ENCODE measurements around the gene INPPL1. TPM values are rescaled to one million over a fixed set of nuclear protein-coding genes. Genes with fewer than 3 reads are reported as not detected.

INPPL1 gene
- total RNA-seq, 1 donor from 2014 or later = 93.1 TPM

GRCh38 chr11:72287293-72287692, 62.7 kb downstream of the INPPL1 start:
- TF ChIP-seq CTCF (IDR thresholded peaks at IDR 0.05; ENCODE audit: insufficient read depth, low read length, poor library complexity, severe bottlenecking) = no peak
- H3K27me3 ChIP-seq (ENCODE audit: control insufficient read depth, insufficient read depth, low read length) = no peaks in the 10 kb centered on the region

More at GRCh38 chr11:72287293-72287692, 62.7 kb downstream of the INPPL1 start:
- Histone ChIP-seq H3K36me3 (ENCODE audit: control insufficient read depth, insufficient read depth, low read length) (no peaks in the 10 kb centered on the region), H3K4me3 (ENCODE audit: low read depth, low read length) (no peak overlapping the region)
- no peak for DNase-seq (ENCODE audit: low read depth)

Other genes starting within 250 kb of the INPPL1 start
- gene IL18BP, start 225.9 kb upstream of the INPPL1 start, total RNA-seq = 2.9 and 6.4 TPM in 2 replicates
- 144 and 157 TPM in 2 replicates for gene NUMA1, start 144.2 kb upstream of the INPPL1 start, total RNA-seq
- 5.7 and 7.3 TPM in 2 replicates for gene LRRC51, start 143.9 kb upstream of the INPPL1 start, total RNA-seq
- gene LAMTOR1, start 121.5 kb upstream of the INPPL1 start, total RNA-seq = 201 and 207 TPM in 2 replicates
- not detected in 2 replicates for gene TOMT, start 118.8 kb upstream of the INPPL1 start, total RNA-seq
- gene ANAPC15, start 112.1 kb upstream of the INPPL1 start, total RNA-seq = 31.7 and 31.8 TPM in 2 replicates
- gene FOLR3, start 89.0 kb upstream of the INPPL1 start, total RNA-seq = 0.34 TPM in 1 of 2 replicates, not detected in the other
- 0.55 and 1.7 TPM in 2 replicates for gene FOLR1, start 32.6 kb upstream of the INPPL1 start, total RNA-seq
- gene FOLR2, start 8.0 kb upstream of the INPPL1 start, total RNA-seq = not detected in 2 replicates
- not detected in 2 replicates for gene PHOX2A, start 19.4 kb downstream of the INPPL1 start, total RNA-seq
- gene CLPB, start 209.8 kb downstream of the INPPL1 start, total RNA-seq = 31.6 and 31.8 TPM in 2 replicates

Measured in kidney epithelial cell (primary cell).